Esophagus muscularis mucosa (tissue), 4 donors: Measurements from ENCODE around the gene PIK3R5. TPM values are rescaled to one million over a fixed set of nuclear protein-coding genes. Genes with fewer than 3 reads are reported as not detected.

Experiments
- DNase-seq: peaks from one replicate; pipeline ENCODE4 v3.0.0-alpha.2; 2017; ENCODE audit errors: extremely low spot score
- H3K27ac ChIP-seq, 4 donors: fragments of 200-600 bp; sonication (generic); replicated peaks in 1 of 4; 1 replicate in 3 of 4; 2 replicates in 1 of 4; pipeline ENCODE4 v1.5.1; 2016 to 2019; ENCODE audit warnings: mild to moderate bottlenecking in 1 of 4
- H3K27me3 ChIP-seq, 4 donors: fragments of 200-600 bp; sonication (generic); one replicate each; pipeline versions ENCODE4 v1.5.1 to v1.6.0; 2016 to 2019
- H3K36me3 ChIP-seq, 4 donors: fragments of 200-600 bp; sonication (generic); one replicate each; pipeline ENCODE4 v1.5.1; 2016 to 2019
- H3K4me1 ChIP-seq, 4 donors: fragments of 200-600 bp; sonication (generic); one replicate each; pipeline ENCODE4 v1.5.1; 2016 to 2019
- H3K4me3 ChIP-seq, 4 donors: fragments of 200-600 bp; sonication (generic); 1 replicate in 2 of 4; 2 replicates in 2 of 4; pipeline ENCODE4 v1.5.1; 2016 to 2019; ENCODE audit warnings: mild to moderate bottlenecking in 4 of 4, moderate library complexity in 1 of 4
- H3K9me3 ChIP-seq, 4 donors: fragments of 200-600 bp; sonication (generic); 1 replicate in 3 of 4; 2 replicates in 1 of 4; pipeline ENCODE4 v1.5.1; 2016 to 2019
- CTCF ChIP-seq, 3 experiments: fragments of 200-600 bp in 2 of 3; fragments of 450-650 bp in 1 of 3; sonication (generic) in 2 of 3; IDR thresholded peaks; one replicate each; pipeline ENCODE4 v1.5.1; 2017 to 2019; ENCODE audit warnings: antibody characterized with exemption in 3 of 3, mild to moderate bottlenecking in 2 of 3, moderate library complexity in 1 of 3
- EP300 ChIP-seq: sonication (generic); formaldehyde crosslinking; IDR thresholded peaks from one replicate; pipeline ENCODE4 v1.6.1; 2017; ENCODE audit warnings: antibody characterized with exemption
- POLR2A ChIP-seq: fragments of 450-650 bp; IDR thresholded peaks from one replicate; pipeline ENCODE4 v1.6.1; 2017; ENCODE audit warnings: antibody characterized with exemption, moderate library complexity, mild to moderate bottlenecking, low read depth
- POLR2AphosphoS5 ChIP-seq, 2 donors: sonication (generic); formaldehyde crosslinking; IDR thresholded peaks; one replicate each; pipeline ENCODE4 v1.6.1; 2017; ENCODE audit warnings: antibody characterized with exemption in 2 of 2
- WGBS: methylation state at CpG from one replicate; pipeline ENCODE4 v1.1.5; 2018; 5-methylcytosine and 5-hydroxymethylcytosine counted together
- intact Hi-C: fragments of 100-400 bp; cut with DNase I; formaldehyde crosslinking; loops from one replicate; pipeline ENCODE4 v1.15.1; 2023
- total RNA-seq, 4 donors: library from RNA; depleted of rRNA; stranded (reverse); fragments of >200 nt; gene quantifications; one replicate each; pipeline versions ENCODE4 v1.1.0 to v1.2.1, GENCODE V29; 2016

PIK3R5 gene
- total RNA-seq, 4 donors from 2014 or later = 7.0 to 16.2 (median 9.6) TPM

GRCh38 chr17:9007052-9007714 lies 41.7 kb upstream of the PIK3R5 start:
- TF ChIP-seq EP300 = no peak
- no peak for TF ChIP-seq POLR2A
- no peak for TF ChIP-seq POLR2AphosphoS5 (IDR thresholded peaks at IDR 0.05)
- TF ChIP-seq CTCF (IDR thresholded peaks at IDR 0.05) = no peak
- Histone ChIP-seq H3K4me1 (peaks cover 14 to 50% (median 42%) of the 10 kb centered on the region in 4 donors), H3K27ac (no peak overlapping the region), H3K27me3 (peaks cover 0 to 21% (median 1%) of the 10 kb centered on the region in 4 donors), H3K4me3 (no peak overlapping the region), H3K36me3 (no peaks in the 10 kb centered on the region), H3K9me3 (no peaks in the 10 kb centered on the region)
- intact Hi-C loops = no loop called here
- DNase-seq = no peak
- 93% methylated on average over 2 of the region's 2 CpGs for WGBS

DNA sequence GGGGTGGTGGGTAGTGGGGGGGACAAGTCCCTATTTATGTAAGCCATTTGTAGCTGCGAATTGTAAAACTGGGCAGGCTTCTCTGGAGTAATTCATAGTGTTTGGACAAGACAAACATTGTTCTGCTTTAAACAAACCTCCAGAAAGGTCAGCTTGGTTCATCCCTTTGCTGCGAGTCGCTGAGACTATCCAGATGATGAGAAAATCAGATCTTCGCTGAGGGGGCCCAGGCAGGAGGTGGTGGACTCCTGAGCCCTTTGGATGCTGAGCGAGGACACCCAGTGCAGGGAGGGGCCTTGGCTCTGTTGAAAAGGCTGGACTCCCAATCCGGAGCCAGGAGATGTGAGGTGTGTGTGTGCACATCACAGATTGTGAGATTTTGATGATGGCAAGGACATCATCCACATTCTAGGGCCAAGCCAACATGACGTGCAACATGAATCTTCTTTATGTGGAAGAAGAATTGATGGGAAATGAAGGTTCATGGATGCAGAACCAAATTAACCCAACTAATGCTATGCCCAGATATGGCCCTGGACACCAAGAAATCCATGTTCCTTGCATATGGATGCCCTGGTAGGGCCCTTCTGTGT lies 40.8 kb upstream of the PIK3R5 start:
- 57% methylated on average over 6 of the region's 7 CpGs for WGBS
- intact Hi-C loops = no loop called here
- no peak for DNase-seq
- TF ChIP-seq CTCF (IDR thresholded peaks at IDR 0.05) (no peak), POLR2AphosphoS5 (IDR thresholded peaks at IDR 0.05) (no peak), POLR2A (no peak), EP300 (no peak)
- H3K27me3 ChIP-seq = peaks cover 0 to 21% (median 1%) of the 10 kb centered on the region in 4 donors
- peaks cover 14 to 52% (median 43%) of the 10 kb centered on the region in 4 donors for H3K4me1 ChIP-seq
- H3K27ac ChIP-seq = peak overlapping the region; percentile 13 to 59 (median 26)
- H3K36me3 ChIP-seq = no peaks in the 10 kb centered on the region
- H3K4me3 ChIP-seq = no peak overlapping the region
- H3K9me3 ChIP-seq = no peaks in the 10 kb centered on the region

GRCh38 chr17:9004961-9005285 lies 39.4 kb upstream of the PIK3R5 start:
- intact Hi-C loops = loop anchor here (5.0 kb wide), 1 partner anchor 287 kb away; no protein-coding TSS in a partner anchor
- Histone ChIP-seq H3K4me1 (peaks cover 14 to 48% (median 43%) of the 10 kb centered on the region in 4 donors), H3K36me3 (no peaks in the 10 kb centered on the region), H3K27ac (no peak overlapping the region), H3K9me3 (no peaks in the 10 kb centered on the region), H3K27me3 (peaks cover 0 to 21% (median 1%) of the 10 kb centered on the region in 4 donors), H3K4me3 (no peak overlapping the region)
- WGBS = 78% methylated on average over 6 of the region's 6 CpGs
- TF ChIP-seq CTCF (IDR thresholded peaks at IDR 0.05) = no peak
- no peak for TF ChIP-seq EP300
- TF ChIP-seq POLR2AphosphoS5 (IDR thresholded peaks at IDR 0.05) = no peak
- no peak for TF ChIP-seq POLR2A
- no peak for DNase-seq

DNA sequence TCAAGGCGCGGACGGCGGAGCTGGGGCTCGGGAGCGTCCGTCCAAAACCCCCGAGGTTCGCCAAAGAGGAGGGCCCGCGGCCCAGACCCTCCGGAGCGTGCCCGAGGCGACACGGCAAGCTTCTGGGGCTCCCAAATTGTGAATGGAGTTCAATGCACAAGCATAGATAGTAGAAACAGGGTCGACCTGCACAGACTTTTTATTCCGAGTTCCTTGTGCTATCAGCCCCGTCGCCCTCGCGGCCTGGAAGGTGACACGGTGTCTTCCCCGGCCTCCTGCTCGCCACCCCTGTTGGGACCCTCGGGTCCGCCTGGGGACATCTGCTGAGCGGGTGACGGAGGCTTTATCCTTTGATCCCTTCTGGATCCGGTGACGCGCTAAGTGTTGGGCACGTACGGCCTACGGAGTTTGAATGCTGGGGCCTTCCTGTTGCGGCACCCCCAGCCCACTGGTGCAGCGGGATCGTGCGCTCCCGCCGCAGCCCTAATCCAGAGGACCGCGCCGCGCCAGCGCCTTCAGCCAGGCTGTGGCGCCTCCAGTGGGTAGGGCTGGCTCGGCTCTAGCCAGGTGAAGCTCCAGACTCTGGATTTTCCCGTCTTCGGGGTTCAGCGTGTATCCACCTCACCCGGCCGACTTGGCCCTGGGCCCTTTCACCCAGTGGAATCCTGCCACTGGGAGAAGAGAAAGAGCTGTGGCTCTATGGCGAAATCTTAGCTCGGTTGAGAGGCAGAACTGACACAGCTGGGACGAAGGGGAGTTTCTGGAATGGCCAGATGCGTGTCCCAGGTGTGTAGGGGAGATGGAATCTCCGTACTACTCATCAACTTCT lies 38.8 kb upstream of the PIK3R5 start:
- H3K27ac ChIP-seq = peak overlapping the region in 2 of 4 donors; percentile 76 to 79
- H3K4me3 ChIP-seq = peak overlapping the region; percentile 69 to 79 (median 74)

More for the DNA sequence above, 38.8 kb upstream of the PIK3R5 start:
- Histone ChIP-seq H3K4me1 (peaks cover 14 to 45% (median 43%) of the 10 kb centered on the region in 4 donors), H3K27me3 (peaks cover 0 to 21% (median 1%) of the 10 kb centered on the region in 4 donors), H3K9me3 (no peaks in the 10 kb centered on the region), H3K36me3 (no peaks in the 10 kb centered on the region)
- WGBS = 71% methylated on average over 56 of the region's 58 CpGs
- TF ChIP-seq EP300 (no peak), POLR2AphosphoS5 (IDR thresholded peaks at IDR 0.05) (no peak), POLR2A (no peak), CTCF (IDR thresholded peaks at IDR 0.05) (no peak)
- DNase-seq = no peak
- intact Hi-C loops = loop anchor here (5.0 kb wide), 1 partner anchor 288 kb away; no protein-coding TSS in a partner anchor
